H9 (cell line): ENCODE measurements around the gene KIF19. TPM values are rescaled to one million over a fixed set of nuclear protein-coding genes. Genes with fewer than 3 reads are reported as not detected.

Source experiments
- DNase-seq: peaks from one replicate; pipeline ENCODE4 v3.0.0-alpha.2; 2017
- H2AFZ ChIP-seq: one replicate; pipeline ENCODE4 v1.6.1; 2013; ENCODE audit warnings: mild to moderate bottlenecking, low read length, control low read depth, moderate library complexity
- H2AK5ac ChIP-seq: 2 replicates; pipeline ENCODE4 v1.6.1; 2013; ENCODE audit warnings: low read length, control low read depth, mixed read lengths; ENCODE audit not compliant: insufficient read length
- H2BK120ac ChIP-seq: one replicate; pipeline ENCODE4 v1.6.1; 2013; ENCODE audit warnings: low read depth, mild to moderate bottlenecking, low read length, control low read depth, inconsistent platforms; ENCODE audit not compliant: poor library complexity, severe bottlenecking
- H2BK12ac ChIP-seq: 2 replicates; pipeline ENCODE4 v1.6.1; 2013; ENCODE audit warnings: low read length, control low read depth, mixed read lengths, low read depth; ENCODE audit not compliant: insufficient read length
- H2BK15ac ChIP-seq: 2 replicates; pipeline ENCODE4 v1.6.1; 2013; ENCODE audit warnings: low read depth, low read length, control low read depth
- H2BK20ac ChIP-seq: one replicate; pipeline ENCODE4 v1.6.1; 2013; ENCODE audit warnings: low read depth, mild to moderate bottlenecking, low read length, control low read depth, inconsistent platforms; ENCODE audit not compliant: poor library complexity, severe bottlenecking
- H2BK5ac ChIP-seq: 2 replicates; pipeline ENCODE4 v1.6.1; 2013; ENCODE audit warnings: low read length, control low read depth, mixed read lengths; ENCODE audit not compliant: insufficient read length
- H3K14ac ChIP-seq: 2 replicates; pipeline ENCODE4 v1.6.1; 2013; ENCODE audit warnings: low read length, control low read depth; ENCODE audit not compliant: insufficient read depth
- H3K18ac ChIP-seq: 2 replicates; pipeline ENCODE4 v1.6.1; 2013; ENCODE audit warnings: low read depth, mild to moderate bottlenecking, mixed read lengths, low read length, control low read depth; ENCODE audit not compliant: insufficient read length
- H3K23ac ChIP-seq: 2 replicates; pipeline ENCODE4 v1.6.1; 2013; ENCODE audit warnings: low read length, control low read depth, mixed read lengths, low read depth; ENCODE audit not compliant: insufficient read length
- H3K23me2 ChIP-seq: 2 replicates; pipeline ENCODE4 v1.6.1; 2013; ENCODE audit warnings: low read depth, mild to moderate bottlenecking, mixed read lengths, low read length, control low read depth; ENCODE audit not compliant: insufficient read length, poor library complexity, severe bottlenecking
- H3K27ac ChIP-seq: 2 replicates; pipeline ENCODE4 v1.5.1; 2013; ENCODE audit warnings: low read length, control low read depth, mixed read lengths, low read depth; ENCODE audit not compliant: insufficient read length
- H3K27me3 ChIP-seq: 2 replicates; pipeline ENCODE4 v1.6.1; 2013; ENCODE audit warnings: low read length, control low read depth, inconsistent platforms; ENCODE audit not compliant: insufficient read depth
- H3K4ac ChIP-seq: 2 replicates; pipeline ENCODE4 v1.6.1; 2013; ENCODE audit warnings: low read depth, mild to moderate bottlenecking, control low read depth, inconsistent platforms, low read length, moderate library complexity
- H3K4me1 ChIP-seq: 2 replicates; pipeline ENCODE4 v1.6.1; 2013; ENCODE audit warnings: low read length, control low read depth, inconsistent platforms; ENCODE audit not compliant: insufficient read depth
- H3K4me2 ChIP-seq: 2 replicates; pipeline ENCODE4 v1.6.1; 2013; ENCODE audit warnings: low read length, control low read depth, mixed read lengths; ENCODE audit not compliant: insufficient read length, insufficient read depth
- H3K56ac ChIP-seq: 2 replicates; pipeline ENCODE4 v1.6.1; 2013; ENCODE audit warnings: low read depth, mild to moderate bottlenecking, mixed read lengths, low read length, control low read depth; ENCODE audit not compliant: insufficient read length
- H3K79me1 ChIP-seq: 2 replicates; pipeline ENCODE4 v1.6.1; 2013; ENCODE audit warnings: low read depth, mild to moderate bottlenecking, moderate library complexity, low read length, control low read depth, inconsistent platforms; ENCODE audit not compliant: insufficient read depth, poor library complexity, severe bottlenecking
- H3K79me2 ChIP-seq: 2 replicates; pipeline ENCODE4 v1.6.1; 2013; ENCODE audit warnings: low read length, control low read depth, inconsistent platforms; ENCODE audit not compliant: insufficient read depth
- H3K9ac ChIP-seq: 2 replicates; pipeline ENCODE4 v1.6.1; 2013; ENCODE audit warnings: low read length, control low read depth, mixed read lengths; ENCODE audit not compliant: insufficient read length; ENCODE audit errors: extremely low read depth
- H3K9me3 ChIP-seq: one replicate; pipeline ENCODE4 v1.6.1; 2013; ENCODE audit warnings: low read depth, low read length, inconsistent platforms; ENCODE audit not compliant: control insufficient read depth
- H3T11ph ChIP-seq: one replicate; pipeline ENCODE4 v1.6.1; 2013; ENCODE audit warnings: mild to moderate bottlenecking, low read length, control low read depth, inconsistent platforms
- H4K20me1 ChIP-seq: one replicate; pipeline ENCODE4 v1.6.1; 2013; ENCODE audit not compliant: control insufficient read depth, insufficient read length, insufficient read depth
- H4K5ac ChIP-seq: 2 replicates; pipeline ENCODE4 v1.6.1; 2013; ENCODE audit warnings: low read depth, mild to moderate bottlenecking, mixed read lengths, low read length, control low read depth; ENCODE audit not compliant: insufficient read length
- H4K8ac ChIP-seq: replicated peaks from 2 replicates; pipeline ENCODE4 v1.6.1; 2013; ENCODE audit warnings: low read length, control low read depth, mixed read lengths, low read depth; ENCODE audit not compliant: insufficient read length
- H4K91ac ChIP-seq: 2 replicates; pipeline ENCODE4 v1.6.1; 2013; ENCODE audit warnings: low read depth, mild to moderate bottlenecking, moderate library complexity, mixed read lengths, low read length, control low read depth; ENCODE audit not compliant: insufficient read length
- H3K27ac Mint-ChIP-seq, 3 experiments: 2 replicates in 2 of 3; 3 replicates in 1 of 3; pipeline ENCODE4 v1.8.0; 2020 to 2021; ENCODE audit warnings: mixed read lengths in 3 of 3, mild to moderate bottlenecking in 1 of 3, moderate library complexity in 1 of 3
- H3K27me3 Mint-ChIP-seq: 2 replicates; pipeline ENCODE4 v1.8.0; 2021; ENCODE audit warnings: low read depth, mild to moderate bottlenecking, moderate library complexity, mixed read lengths
- H3K36me3 Mint-ChIP-seq, 3 experiments: 2 replicates in 2 of 3; 3 replicates in 1 of 3; pipeline ENCODE4 v1.8.0; 2020 to 2021; ENCODE audit warnings: low read depth in 3 of 3, mixed read lengths in 3 of 3; ENCODE audit not compliant: insufficient read depth in 1 of 3
- H3K4me1 Mint-ChIP-seq, 2 experiments: 2 replicates each; pipeline ENCODE4 v1.8.0; 2020; ENCODE audit warnings: mixed read lengths in 2 of 2
- H3K4me3 Mint-ChIP-seq, 2 experiments: 2 replicates in 1 of 2; 3 replicates in 1 of 2; pipeline ENCODE4 v1.8.0; 2020 to 2021; ENCODE audit warnings: mild to moderate bottlenecking in 2 of 2, mixed read lengths in 2 of 2, moderate library complexity in 1 of 2
- H3K9me3 Mint-ChIP-seq, 2 experiments: 2 replicates in 1 of 2; 3 replicates in 1 of 2; pipeline ENCODE4 v1.8.0; 2020; ENCODE audit warnings: mild to moderate bottlenecking in 2 of 2, mixed read lengths in 2 of 2, moderate library complexity in 1 of 2
- CTCF ChIP-seq: fragments of 200-600 bp; sonication (generic); conservative IDR thresholded peaks from 3 replicates; pipeline ENCODE4 v1.8.0; 2021; ENCODE audit warnings: antibody characterized with exemption, mild to moderate bottlenecking
- WGBS: extraction: QIAGEN DNeasy Blood & Tissue Kit; methylation state at CpG from one replicate; pipeline ENCODE4 v1.1.7; 2013; ENCODE audit warnings: missing lambda C conversion rate, low lambda C conversion rate, mixed read lengths; ENCODE audit not compliant: insufficient read length; ENCODE audit errors: extremely low coverage; 5-methylcytosine and 5-hydroxymethylcytosine counted together
- total RNA-seq: library from RNA; stranded (reverse); gene quantifications from 2 replicates; pipeline ENCODE4 v1.2.1, GENCODE V29; 2021

Gene KIF19
- total RNA-seq, 1 experiment from 2014 or later, result 0.13 TPM

- Histone ChIP-seq H3K23ac (no peak overlapping the region), H3K9me3 (no peaks in the 10 kb centered on the region), H3K56ac (no peak overlapping the region), H2BK5ac (no peak overlapping the region), H3K79me1 (no peaks in the 10 kb centered on the region), H2AFZ (no peak overlapping the region), H3K4me2 (no peak overlapping the region), H3T11ph (no peak overlapping the region), H2BK15ac (no peak overlapping the region), H3K4me1 (no peaks in the 10 kb centered on the region), H3K23me2 (peaks cover 6% of the 10 kb centered on the region), H3K18ac (no peak overlapping the region), H2BK12ac (no peak overlapping the region), H3K4ac (no peak overlapping the region), H3K79me2 (no peaks in the 10 kb centered on the region), H4K5ac (no peak overlapping the region), H2AK5ac (no peak overlapping the region), H3K27ac (no peak overlapping the region), H2BK20ac (no peak overlapping the region), H4K91ac (no peak overlapping the region), H3K9ac (no peak overlapping the region), H4K20me1 (no peaks in the 10 kb centered on the region), H2BK120ac (no peak overlapping the region), H3K27me3 (no peaks in the 10 kb centered on the region; the same call in 1 of the 2 replicates), H4K8ac (no peak overlapping the region), H3K14ac (no peak overlapping the region)
- no peaks in the 10 kb centered on the region; a peak in 1 of 7 replicates for H3K36me3 Mint-ChIP-seq
- no peak for TF ChIP-seq CTCF
- no peak for DNase-seq
- no peak overlapping the region; a peak in 1 of 5 replicates for H3K4me3 Mint-ChIP-seq
- no peaks in the 10 kb centered on the region for H3K9me3 Mint-ChIP-seq
- peaks cover 91% of the 10 kb centered on the region for H3K27me3 Mint-ChIP-seq
- WGBS, result no CpG with 5 or more reads among the region's 6 CpGs
- peaks cover 17 to 30% of the 10 kb centered on the region in 2 experiments for H3K4me1 Mint-ChIP-seq
- H3K27ac Mint-ChIP-seq, result no peak overlapping the region
These were observed 1.5 kb upstream of the KIF19 start for GRCh38 chr17:74324521-74324920.
